Kidney epithelial cell (primary cell): Measurements from ENCODE around the gene CHST9. TPM values are rescaled to one million over a fixed set of nuclear protein-coding genes. Genes with fewer than 3 reads are reported as not detected.
"Not testable (repeated sequence)": the region's sequence is repeated elsewhere in the genome, so short reads cannot be mapped to it uniquely, and the experiment has no call there.

Experiments used
- DNase-seq: peaks from one replicate; pipeline ENCODE4 v3.0.0-alpha.2; 2010; ENCODE audit warnings: low read depth
- H3K27me3 ChIP-seq: 2 replicates; pipeline ENCODE4 v1.6.0; 2011; ENCODE audit warnings: low read length; ENCODE audit not compliant: control insufficient read depth, insufficient read depth
- H3K36me3 ChIP-seq: 2 replicates; pipeline ENCODE4 v1.5.1; 2011; ENCODE audit warnings: low read length; ENCODE audit not compliant: control insufficient read depth, insufficient read depth
- H3K4me3 ChIP-seq: 2 replicates; pipeline ENCODE4 v1.5.1; 2011; ENCODE audit warnings: low read depth, mild to moderate bottlenecking, control low read depth, low read length
- CTCF ChIP-seq: IDR thresholded peaks from 2 replicates; pipeline ENCODE4 v1.5.1; 2011; ENCODE audit warnings: mild to moderate bottlenecking, moderate library complexity, low read length, control low read depth, inconsistent platforms; ENCODE audit not compliant: insufficient read depth, poor library complexity, severe bottlenecking
- total RNA-seq: library from RNA; depleted of rRNA; stranded (reverse); fragments of >200 nt; gene quantifications from 2 replicates; pipeline ENCODE4 v1.2.3, GENCODE V29; 2015

Gene CHST9
- total RNA-seq, 1 donor from 2014 or later: 0.08 TPM

GRCh38 chr18:26930630-26931029 is 254.5 kb downstream of the CHST9 start:
- TF ChIP-seq CTCF: no peak
- H3K4me3 ChIP-seq: no peak overlapping the region
- no peak for DNase-seq
- H3K27me3 ChIP-seq: no peaks in the 10 kb centered on the region
- H3K36me3 ChIP-seq: no peaks in the 10 kb centered on the region

- H3K36me3 ChIP-seq: no peaks in the 10 kb centered on the region
- H3K27me3 ChIP-seq: no peaks in the 10 kb centered on the region
- TF ChIP-seq CTCF: no peak
- H3K4me3 ChIP-seq: no peak overlapping the region
- DNase-seq: no peak
Measured at GRCh38 chr18:26928670-26929313, 256.3 kb downstream of the CHST9 start.

- H3K36me3 ChIP-seq, H3K27me3 ChIP-seq, H3K4me3 ChIP-seq, DNase-seq: not testable (repeated sequence)
Measured at GRCh38 chr18:26927822-26928221, 257.3 kb downstream of the CHST9 start.

- TF ChIP-seq CTCF: no peak
- Histone ChIP-seq H3K36me3 (no peaks in the 10 kb centered on the region), H3K27me3 (no peaks in the 10 kb centered on the region), H3K4me3 (no peak overlapping the region)
- DNase-seq: no peak
Measured at GRCh38 chr18:26926066-26926675, 258.9 kb downstream of the CHST9 start.

- DNase-seq: no peak
- Histone ChIP-seq H3K36me3 (no peaks in the 10 kb centered on the region), H3K27me3 (no peaks in the 10 kb centered on the region), H3K4me3 (no peak overlapping the region)
- no peak for TF ChIP-seq CTCF
Measured at GRCh38 chr18:26925313-26925712, 259.8 kb downstream of the CHST9 start.

- H3K27me3 ChIP-seq: no peaks in the 10 kb centered on the region
- DNase-seq: no peak
- H3K4me3 ChIP-seq: no peak overlapping the region
- no peak for TF ChIP-seq CTCF
- H3K36me3 ChIP-seq: no peaks in the 10 kb centered on the region
Measured at GRCh38 chr18:26922313-26922712, 262.8 kb downstream of the CHST9 start.
